Astrocyte (in vitro differentiated cells and primary cell): ENCODE data around the gene AMPH. TPM values are rescaled to one million over a fixed set of nuclear protein-coding genes. Genes with fewer than 3 reads are reported as not detected.

ENCODE experiments used
- DNase-seq: peaks from one replicate; pipeline ENCODE4 v3.0.0-alpha.2; 2010; ENCODE audit warnings: low read depth
- FAIRE-seq: peaks from 2 replicates; lab custom pipeline; 2011; peaks lifted over from hg19 to GRCh38; lab: Jason Lieb, UNC
- H2AFZ ChIP-seq: 2 replicates; pipeline ENCODE4 v1.6.0; 2012; ENCODE audit warnings: low read depth, low read length, inconsistent platforms
- H3K27ac ChIP-seq: 2 replicates; pipeline ENCODE4 v1.5.1; 2011; ENCODE audit warnings: low read depth, low read length, inconsistent platforms
- H3K27me3 ChIP-seq: 2 replicates; pipeline ENCODE4 v1.6.0; 2011; ENCODE audit warnings: low read length, inconsistent platforms; ENCODE audit not compliant: insufficient read depth
- H3K36me3 ChIP-seq: 2 replicates; pipeline ENCODE4 v1.5.1; 2011; ENCODE audit warnings: low read length, inconsistent platforms; ENCODE audit not compliant: insufficient read depth
- H3K4me1 ChIP-seq: 2 replicates; pipeline ENCODE4 v1.5.1; 2011; ENCODE audit warnings: low read length, inconsistent platforms; ENCODE audit not compliant: insufficient read depth
- H3K4me2 ChIP-seq: 2 replicates; pipeline ENCODE4 v1.6.0; 2012; ENCODE audit warnings: low read length, inconsistent platforms
- H3K4me3 ChIP-seq: 2 replicates; pipeline ENCODE4 v1.5.1; 2011; ENCODE audit warnings: low read depth, mild to moderate bottlenecking, low read length, inconsistent platforms; ENCODE audit not compliant: insufficient read depth
- H3K79me2 ChIP-seq: 2 replicates; pipeline ENCODE4 v1.6.0; 2012; ENCODE audit warnings: mild to moderate bottlenecking, low read length, inconsistent platforms; ENCODE audit not compliant: insufficient read depth
- H3K9ac ChIP-seq: 2 replicates; pipeline ENCODE4 v1.6.0; 2012; ENCODE audit warnings: mild to moderate bottlenecking, low read length, inconsistent platforms
- H3K9me3 ChIP-seq: 2 replicates; pipeline ENCODE4 v1.5.1; 2012; ENCODE audit warnings: low read depth, mild to moderate bottlenecking, low read length, inconsistent platforms; ENCODE audit not compliant: insufficient read depth
- H4K20me1 ChIP-seq: 2 replicates; pipeline ENCODE4 v1.6.0; 2012; ENCODE audit warnings: low read length, inconsistent platforms; ENCODE audit not compliant: insufficient read depth
- H3K27ac Mint-ChIP-seq: one replicate; pipeline ENCODE4 v1.8.0; 2021; ENCODE audit warnings: mild to moderate bottlenecking, mixed read lengths; ENCODE audit not compliant: unreplicated experiment
- H3K27me3 Mint-ChIP-seq: one replicate; pipeline ENCODE4 v1.8.0; 2021; ENCODE audit warnings: low read depth, mixed read lengths; ENCODE audit not compliant: unreplicated experiment
- H3K36me3 Mint-ChIP-seq: one replicate; pipeline ENCODE4 v1.8.0; 2021; ENCODE audit warnings: low read depth, mixed read lengths; ENCODE audit not compliant: unreplicated experiment
- H3K4me1 Mint-ChIP-seq: one replicate; pipeline ENCODE4 v1.8.0; 2021; ENCODE audit warnings: low read depth, mixed read lengths; ENCODE audit not compliant: unreplicated experiment
- H3K4me3 Mint-ChIP-seq: one replicate; pipeline ENCODE4 v1.8.0; 2021; ENCODE audit warnings: mild to moderate bottlenecking, moderate library complexity, mixed read lengths; ENCODE audit not compliant: unreplicated experiment
- H3K9me3 Mint-ChIP-seq: one replicate; pipeline ENCODE4 v1.8.0; 2021; ENCODE audit warnings: mild to moderate bottlenecking, mixed read lengths; ENCODE audit not compliant: unreplicated experiment
- CTCF ChIP-seq: IDR thresholded peaks from 2 replicates; pipeline ENCODE4 v1.5.1; 2011; ENCODE audit warnings: low read depth, mild to moderate bottlenecking, inconsistent platforms, low read length, moderate library complexity; ENCODE audit not compliant: insufficient read depth
- EZH2 ChIP-seq: IDR thresholded peaks from 2 replicates; pipeline ENCODE4 v1.6.1; 2012; ENCODE audit warnings: mild to moderate bottlenecking, low read length, inconsistent platforms; ENCODE audit not compliant: insufficient read depth
- total RNA-seq: library from RNA; stranded (reverse); gene quantifications from 2 replicates; pipeline ENCODE4 v1.2.1, GENCODE V29; 2021

The AMPH gene
- total RNA-seq, 1 donor from 2014 or later, result 2.9 TPM

GRCh38 chr7:38677981-38678697 is 47.0 kb upstream of the AMPH start:
- DNase-seq (no peak), FAIRE-seq (no peak)
- H3K4me3 ChIP-seq, result no peak overlapping the region
- Mint-ChIP-seq H3K4me3 (no peak overlapping the region), H3K27me3 (peaks cover 2% of the 10 kb centered on the region), H3K4me1 (no peaks in the 10 kb centered on the region), H3K9me3 (no peaks in the 10 kb centered on the region), H3K36me3 (no peaks in the 10 kb centered on the region), H3K27ac (no peak overlapping the region)
- TF ChIP-seq CTCF (no peak), EZH2 (no peak)
- H3K79me2 ChIP-seq, result no peaks in the 10 kb centered on the region
- H2AFZ ChIP-seq, result no peak overlapping the region
- no peaks in the 10 kb centered on the region for H3K9me3 ChIP-seq
- no peak overlapping the region for H3K9ac ChIP-seq
- no peaks in the 10 kb centered on the region for H3K27me3 ChIP-seq
- no peaks in the 10 kb centered on the region for H3K36me3 ChIP-seq
- H4K20me1 ChIP-seq, result no peaks in the 10 kb centered on the region
- no peak overlapping the region for H3K4me2 ChIP-seq
- no peaks in the 10 kb centered on the region for H3K4me1 ChIP-seq
- no peak overlapping the region for H3K27ac ChIP-seq

GRCh38 chr7:38675494-38676106 is 44.4 kb upstream of the AMPH start:
- Histone ChIP-seq H4K20me1 (no peaks in the 10 kb centered on the region), H3K9ac (no peak overlapping the region), H3K9me3 (no peaks in the 10 kb centered on the region), H3K4me2 (no peak overlapping the region), H3K4me3 (no peak overlapping the region), H3K27ac (no peak overlapping the region), H3K79me2 (no peaks in the 10 kb centered on the region), H3K27me3 (no peaks in the 10 kb centered on the region), H2AFZ (no peak overlapping the region), H3K36me3 (no peaks in the 10 kb centered on the region), H3K4me1 (no peaks in the 10 kb centered on the region)
- no peak overlapping the region for H3K4me3 Mint-ChIP-seq
- peaks cover 7% of the 10 kb centered on the region for H3K27me3 Mint-ChIP-seq
- H3K36me3 Mint-ChIP-seq, result no peaks in the 10 kb centered on the region
- no peaks in the 10 kb centered on the region for H3K9me3 Mint-ChIP-seq
- no peaks in the 10 kb centered on the region for H3K4me1 Mint-ChIP-seq
- DNase-seq (no peak), FAIRE-seq (no peak)
- TF ChIP-seq CTCF (no peak), EZH2 (no peak)
- no peak overlapping the region for H3K27ac Mint-ChIP-seq

- no peak for DNase-seq
- H3K4me3 ChIP-seq, result no peak overlapping the region
Observed at GRCh38 chr7:38674513-38674912, 43.3 kb upstream of the AMPH start.

More at GRCh38 chr7:38674513-38674912, 43.3 kb upstream of the AMPH start:
- H3K4me1 Mint-ChIP-seq, result no peaks in the 10 kb centered on the region
- Histone ChIP-seq H3K9ac (no peak overlapping the region), H3K4me2 (no peak overlapping the region), H3K4me1 (no peaks in the 10 kb centered on the region), H3K27me3 (no peaks in the 10 kb centered on the region), H3K79me2 (no peaks in the 10 kb centered on the region), H2AFZ (no peak overlapping the region), H3K36me3 (no peaks in the 10 kb centered on the region), H4K20me1 (no peaks in the 10 kb centered on the region), H3K9me3 (no peaks in the 10 kb centered on the region), H3K27ac (no peak overlapping the region)
- H3K36me3 Mint-ChIP-seq, result no peaks in the 10 kb centered on the region
- FAIRE-seq, result no peak
- H3K27ac Mint-ChIP-seq, result no peak overlapping the region
- peaks cover 6% of the 10 kb centered on the region for H3K27me3 Mint-ChIP-seq
- no peaks in the 10 kb centered on the region for H3K9me3 Mint-ChIP-seq
- no peak for TF ChIP-seq EZH2
- no peak for TF ChIP-seq CTCF
- no peak overlapping the region for H3K4me3 Mint-ChIP-seq
